Stomach smooth muscle (tissue), 2 donors: ENCODE measurements around the gene RAB11B.
A peak's percentile ranks its signal among the peaks of the same experiment; 100 is the strongest.
"Not testable (repeated sequence)": the region's sequence is repeated elsewhere in the genome, so short reads cannot be mapped to it uniquely, and the experiment has no call there.

Experiments
- H3K27ac ChIP-seq: one replicate; pipeline ENCODE4 v1.7.0; 2013; ENCODE audit warnings: mild to moderate bottlenecking, low read length, inconsistent platforms
- H3K27me3 ChIP-seq, 2 donors: one replicate each; pipeline ENCODE4 v1.7.0; 2013; ENCODE audit warnings: low read length in 2 of 2; ENCODE audit not compliant: insufficient read depth in 2 of 2, control insufficient read depth in 1 of 2
- H3K36me3 ChIP-seq, 2 donors: one replicate each; pipeline ENCODE4 v1.7.0; 2013; ENCODE audit warnings: low read length in 2 of 2; ENCODE audit not compliant: control insufficient read depth in 2 of 2, insufficient read depth in 2 of 2
- H3K4me1 ChIP-seq: one replicate; pipeline ENCODE4 v1.7.0; 2013; ENCODE audit warnings: low read length; ENCODE audit not compliant: control insufficient read depth, insufficient read depth
- H3K4me3 ChIP-seq, 2 donors: one replicate each; pipeline ENCODE4 v1.7.0; 2013; ENCODE audit warnings: low read length in 2 of 2
- H3K9ac ChIP-seq, 2 donors: one replicate each; pipeline ENCODE4 v1.7.0; 2013; ENCODE audit warnings: low read length in 2 of 2, mild to moderate bottlenecking in 1 of 2
- H3K9me3 ChIP-seq, 2 donors: one replicate each; pipeline ENCODE4 v1.7.0; 2013; ENCODE audit warnings: low read length in 2 of 2; ENCODE audit not compliant: control insufficient read depth in 2 of 2
- donor health status: healthy.
- donor health status: Pancreatic carcinoma.

The RAB11B gene

DNA sequence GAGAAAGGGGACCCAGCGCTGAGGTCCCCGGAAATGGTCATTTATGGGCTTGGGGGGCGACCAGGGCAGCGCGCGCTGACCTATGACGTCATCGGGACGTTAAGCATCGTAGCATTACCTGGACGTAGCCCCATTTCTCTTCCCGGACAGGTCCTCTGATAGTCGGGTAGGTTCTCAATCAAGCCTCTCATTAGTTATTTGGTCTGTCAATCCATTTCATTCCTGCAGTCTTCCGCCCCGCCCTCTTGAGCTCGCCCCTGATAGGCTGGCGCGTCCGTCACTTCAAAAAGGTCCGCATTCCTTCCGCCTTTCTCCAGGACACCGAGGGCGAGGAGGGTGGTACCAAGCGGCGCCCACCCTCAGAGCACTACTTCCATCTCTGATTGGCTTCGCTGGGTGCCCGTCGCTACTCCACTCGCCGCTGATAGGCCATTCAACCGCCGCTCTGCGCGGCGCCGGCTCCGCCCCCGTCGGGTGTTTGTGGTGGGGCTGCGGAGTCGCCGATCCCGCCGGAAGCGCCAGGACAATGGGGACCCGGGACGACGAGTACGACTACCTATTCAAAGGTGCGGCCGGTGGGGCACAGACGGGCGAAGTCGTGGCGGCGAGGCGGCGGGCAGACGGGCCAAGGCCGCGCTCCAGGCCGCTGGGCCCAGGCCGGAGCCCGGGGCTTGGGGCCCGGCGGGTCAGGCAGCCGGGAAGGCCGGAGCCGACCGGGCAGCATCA lies at the start of gene RAB11B:
TSS of gene RAB11B (plus strand) at position 470 of the 726 bp plus-strand sequence. CDS start at position 527, 57 bp downstream.
- H3K9ac ChIP-seq, result peak within 1 kb of the TSS; percentile 91 to 98
- H3K4me1 ChIP-seq, result peaks cover 38% of the 10 kb centered on the region
- peak within 1 kb of the TSS; percentile 99 for H3K27ac ChIP-seq

DNA sequence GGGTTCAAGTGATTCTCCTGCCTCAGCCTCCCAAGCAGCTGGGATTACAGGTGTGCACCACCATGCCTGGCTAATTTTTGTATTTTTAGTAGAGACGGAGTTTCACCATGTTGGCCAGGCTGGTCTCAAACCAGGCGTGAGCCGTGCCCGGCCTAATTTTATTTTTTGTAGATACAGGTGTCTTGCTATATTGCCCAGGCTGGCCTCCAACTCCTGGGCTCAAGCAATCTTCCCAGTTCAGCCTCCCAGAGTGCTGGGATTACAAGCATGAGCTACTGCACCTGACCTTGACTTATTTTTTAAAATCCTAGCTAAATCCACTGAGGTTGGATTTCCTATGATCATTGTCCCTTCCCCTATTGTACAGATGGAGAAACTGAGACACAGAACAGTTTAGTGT lies 48.7 kb upstream of the RAB11B start:
- H3K4me1 ChIP-seq, result not testable (repeated sequence)
- peaks cover 25 to 30% of the 10 kb centered on the region in 2 donors for H3K27me3 ChIP-seq

More for the DNA sequence above, at the start of gene RAB11B:
- Histone ChIP-seq H3K9me3 (no peaks in the 10 kb centered on the region), H3K27me3 (no peaks in the 10 kb centered on the region), H3K4me3 (peak within 1 kb of the TSS; percentile 69 to 88), H3K36me3 (no peaks in the 10 kb centered on the region)

DNA sequence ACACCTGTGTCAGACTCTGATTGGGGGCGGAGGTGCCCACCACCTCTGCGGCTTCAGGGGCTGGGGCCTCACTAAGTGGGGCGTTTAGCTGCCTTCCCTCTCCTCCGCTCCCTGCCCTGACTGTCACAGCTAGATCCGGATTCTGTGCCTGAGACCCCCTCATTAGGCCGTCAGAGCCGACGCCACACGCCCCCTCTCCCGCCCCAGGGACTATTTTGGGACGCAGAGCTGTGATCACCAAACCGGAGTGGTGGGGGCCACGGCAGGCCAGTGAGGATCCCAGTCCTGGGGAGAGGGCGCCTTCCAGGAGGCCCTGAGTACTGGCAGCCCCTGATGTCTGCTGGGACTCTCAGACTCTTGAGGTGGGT lies 47.9 kb upstream of the RAB11B start:
- Histone ChIP-seq H3K27ac (no peak overlapping the region), H3K27me3 (peaks cover 22 to 30% of the 10 kb centered on the region in 2 donors), H3K9ac (peak overlapping the region in 1 of 2 donors; percentile 21), H3K9me3 (no peaks in the 10 kb centered on the region), H3K4me1 (peaks cover 6% of the 10 kb centered on the region), H3K4me3 (peak overlapping the region in 1 of 2 donors; percentile 22), H3K36me3 (no peaks in the 10 kb centered on the region)

More for the DNA sequence above, 48.7 kb upstream of the RAB11B start:
- H3K9me3 ChIP-seq, H3K27ac ChIP-seq, H3K4me3 ChIP-seq, H3K9ac ChIP-seq, H3K36me3 ChIP-seq: not testable (repeated sequence)

DNA sequence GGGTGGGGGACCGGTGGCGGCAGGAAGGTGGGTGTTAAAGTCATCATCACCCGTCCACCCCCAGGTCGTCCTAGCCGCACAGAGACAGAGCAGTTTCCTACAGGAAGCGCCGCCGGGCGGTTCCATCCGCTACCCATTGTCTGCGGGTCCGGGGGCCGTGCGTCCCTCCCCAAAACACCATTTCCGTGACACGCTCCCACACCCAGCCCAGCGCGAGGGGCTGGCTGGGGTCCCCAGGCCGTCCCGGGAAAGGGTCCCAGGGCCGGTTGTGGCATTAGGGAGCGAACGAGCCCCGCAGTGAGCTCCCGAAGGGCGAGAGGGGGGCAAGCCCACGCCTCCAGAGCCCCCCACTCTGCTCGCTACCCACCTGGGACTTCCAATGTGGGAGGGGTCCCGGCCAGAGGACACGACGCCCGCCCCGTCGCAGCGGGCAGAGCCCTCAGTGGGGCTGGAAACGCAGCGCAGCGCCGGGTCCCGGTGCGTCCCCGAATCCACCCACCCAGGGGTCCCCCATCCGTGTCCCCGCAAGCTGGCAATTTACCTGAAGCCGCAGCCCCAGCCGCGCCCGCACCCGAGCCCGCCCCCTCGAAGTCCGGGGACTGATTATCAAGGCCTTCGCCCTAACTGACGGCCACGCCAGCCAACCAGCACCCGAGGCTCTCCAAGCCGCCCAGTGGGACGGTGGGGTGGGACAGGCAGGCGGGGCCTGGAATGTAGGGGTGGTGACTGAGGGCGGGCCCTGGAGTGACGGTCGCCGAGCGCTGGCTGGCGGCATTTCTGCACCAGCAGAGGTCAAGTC lies 47.3 kb upstream of the RAB11B start, which contains the start of gene KANK3:
TSS of gene KANK3 (minus strand) at position 579 of the 799 bp plus-strand sequence. CDS start 5,434 bp downstream, outside the sequence.
- H3K27ac ChIP-seq, result peak within 1 kb of the TSS; percentile 31
- peak within 1 kb of the TSS in 1 of 2 donors; percentile 58 for H3K4me3 ChIP-seq
- no peaks in the 10 kb centered on the region for H3K9me3 ChIP-seq
- peaks cover 19 to 26% of the 10 kb centered on the region in 2 donors for H3K27me3 ChIP-seq
- peaks cover 6% of the 10 kb centered on the region for H3K4me1 ChIP-seq
- H3K9ac ChIP-seq, result peak within 1 kb of the TSS in 1 of 2 donors; percentile 21
- no peaks in the 10 kb centered on the region for H3K36me3 ChIP-seq

DNA sequence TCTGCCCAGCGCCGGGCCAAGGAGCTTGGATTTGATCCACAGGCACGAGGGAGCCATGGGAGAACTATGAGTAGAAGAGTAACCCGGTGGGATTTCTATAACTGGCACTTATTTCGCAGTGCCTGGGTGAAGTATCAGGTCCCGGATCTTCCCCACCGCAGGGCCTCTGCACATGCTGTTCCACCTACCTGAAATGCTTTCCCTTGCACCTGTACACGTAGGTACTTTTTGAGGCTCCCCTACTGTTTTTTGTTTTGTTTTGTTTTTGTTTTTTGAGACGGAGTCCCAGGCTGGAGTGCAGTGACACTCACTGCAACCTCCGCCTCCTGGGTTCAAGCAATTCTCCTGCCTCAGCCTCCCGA lies 46.7 kb upstream of the RAB11B start:
- no peak overlapping the region for H3K9ac ChIP-seq
- peaks cover 6% of the 10 kb centered on the region for H3K4me1 ChIP-seq
- H3K9me3 ChIP-seq, result no peaks in the 10 kb centered on the region
- no peaks in the 10 kb centered on the region for H3K36me3 ChIP-seq
- peaks cover 16 to 26% of the 10 kb centered on the region in 2 donors for H3K27me3 ChIP-seq
- peak overlapping the region in 1 of 2 donors; percentile 58 for H3K4me3 ChIP-seq
- H3K27ac ChIP-seq, result no peak overlapping the region

DNA sequence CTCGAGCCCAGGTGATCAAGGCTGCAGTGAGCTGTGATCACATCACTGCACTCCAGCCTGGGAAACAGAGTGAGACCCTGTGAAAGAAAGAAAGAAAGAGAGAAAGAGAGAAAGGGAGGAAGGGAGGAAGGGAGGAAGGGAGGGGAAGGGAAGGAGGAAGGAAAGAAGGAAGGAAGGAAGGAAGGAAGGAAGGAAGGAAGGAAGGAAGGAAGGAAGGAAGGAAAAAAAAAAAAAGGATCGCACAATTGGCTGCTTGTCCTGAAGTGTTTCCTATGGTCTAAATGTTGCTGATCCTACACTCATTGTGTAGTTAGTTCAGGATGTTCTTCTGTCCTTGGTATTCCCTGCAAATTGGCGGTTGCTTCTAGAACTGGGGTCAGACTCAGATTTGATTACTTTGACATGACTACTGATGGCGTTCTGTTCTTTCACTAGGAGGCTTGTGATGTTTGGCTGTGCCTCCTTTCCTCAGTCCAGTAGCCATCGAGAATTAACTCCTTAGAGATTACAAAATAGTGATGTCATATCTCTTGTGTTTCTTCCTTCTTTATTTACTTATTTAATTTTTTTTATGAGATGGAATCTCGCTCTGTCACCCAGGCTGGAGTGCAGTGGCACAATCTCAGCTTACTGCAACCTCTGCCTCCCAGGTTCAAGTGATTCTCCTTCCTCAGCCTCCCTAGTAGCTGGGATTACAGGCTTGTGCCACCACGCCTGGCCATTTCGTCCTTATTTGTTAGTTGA lies 40.4 kb upstream of the RAB11B start:
- H3K27ac ChIP-seq, H3K36me3 ChIP-seq, H3K4me1 ChIP-seq: not testable (repeated sequence)

DNA sequence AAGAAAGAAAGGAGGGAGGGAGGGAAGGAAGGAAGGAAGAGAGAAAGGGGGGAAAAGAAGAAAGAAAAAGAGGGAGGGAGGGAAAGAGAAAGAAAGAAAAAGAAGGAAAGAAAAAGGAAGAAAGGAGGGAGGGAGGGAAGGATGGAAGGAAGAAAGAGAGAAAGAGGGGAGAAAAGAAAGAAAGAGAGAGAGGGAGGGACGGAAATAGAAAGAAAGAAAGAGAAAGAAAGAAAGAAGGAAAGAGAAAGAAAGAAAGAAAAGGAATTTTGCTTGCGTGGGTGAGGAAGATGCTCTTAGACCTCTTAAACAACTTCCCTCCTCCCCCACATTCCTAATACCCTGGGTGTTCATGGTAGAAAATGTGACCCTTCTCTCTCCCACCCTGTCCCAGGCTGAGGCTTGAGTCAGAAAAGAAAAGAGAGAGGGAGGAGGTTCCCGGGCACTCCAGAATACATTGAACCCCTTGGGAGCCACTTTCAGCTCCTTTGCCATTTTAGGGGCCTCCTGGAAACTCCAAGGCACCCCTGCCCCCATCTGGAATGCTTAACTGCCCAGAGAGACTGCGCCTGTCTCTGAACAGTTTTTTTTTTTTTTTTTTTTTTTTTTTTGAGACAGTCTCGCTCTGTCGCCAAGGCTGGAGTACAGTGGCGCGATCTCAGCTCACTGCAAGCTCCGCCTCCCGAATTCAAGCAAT lies 37.9 kb upstream of the RAB11B start:
- peaks cover 7% of the 10 kb centered on the region for H3K4me1 ChIP-seq
- no peak overlapping the region for H3K9ac ChIP-seq
- no peaks in the 10 kb centered on the region for H3K36me3 ChIP-seq
- no peak overlapping the region for H3K27ac ChIP-seq
- H3K27me3 ChIP-seq, result peaks cover 0 to 3% of the 10 kb centered on the region in 2 donors
- H3K9me3 ChIP-seq, result no peaks in the 10 kb centered on the region
- peak overlapping the region in 1 of 2 donors; percentile 44 for H3K4me3 ChIP-seq

More for the DNA sequence above, 40.4 kb upstream of the RAB11B start:
- H3K9ac ChIP-seq, H3K9me3 ChIP-seq, H3K4me3 ChIP-seq, H3K27me3 ChIP-seq: not testable (repeated sequence)

DNA sequence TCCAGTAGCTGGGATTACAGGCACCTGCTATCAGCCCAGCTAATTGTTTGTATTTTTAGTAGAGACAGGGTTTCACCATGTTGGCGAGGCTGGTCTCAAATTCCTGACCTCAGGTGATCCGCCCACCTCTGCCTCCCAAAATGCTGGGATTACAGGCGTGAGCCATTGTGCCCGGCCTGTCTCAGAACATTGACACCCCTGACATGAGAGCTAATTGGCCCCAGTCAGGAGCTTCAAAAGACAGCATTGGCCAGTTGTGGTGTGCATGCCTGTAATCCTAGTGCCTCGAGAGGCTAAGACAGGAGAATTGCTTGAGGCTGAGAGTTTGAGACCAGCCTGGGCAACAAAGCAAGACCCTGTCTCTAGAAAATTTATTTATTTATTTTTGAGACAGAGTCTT lies 37.3 kb upstream of the RAB11B start:
- H3K27ac ChIP-seq, H3K36me3 ChIP-seq, H3K9me3 ChIP-seq, H3K4me1 ChIP-seq, H3K9ac ChIP-seq, H3K27me3 ChIP-seq: not testable (repeated sequence)
- H3K4me3 ChIP-seq, result peak overlapping the region in 1 of 2 donors; percentile 44

DNA sequence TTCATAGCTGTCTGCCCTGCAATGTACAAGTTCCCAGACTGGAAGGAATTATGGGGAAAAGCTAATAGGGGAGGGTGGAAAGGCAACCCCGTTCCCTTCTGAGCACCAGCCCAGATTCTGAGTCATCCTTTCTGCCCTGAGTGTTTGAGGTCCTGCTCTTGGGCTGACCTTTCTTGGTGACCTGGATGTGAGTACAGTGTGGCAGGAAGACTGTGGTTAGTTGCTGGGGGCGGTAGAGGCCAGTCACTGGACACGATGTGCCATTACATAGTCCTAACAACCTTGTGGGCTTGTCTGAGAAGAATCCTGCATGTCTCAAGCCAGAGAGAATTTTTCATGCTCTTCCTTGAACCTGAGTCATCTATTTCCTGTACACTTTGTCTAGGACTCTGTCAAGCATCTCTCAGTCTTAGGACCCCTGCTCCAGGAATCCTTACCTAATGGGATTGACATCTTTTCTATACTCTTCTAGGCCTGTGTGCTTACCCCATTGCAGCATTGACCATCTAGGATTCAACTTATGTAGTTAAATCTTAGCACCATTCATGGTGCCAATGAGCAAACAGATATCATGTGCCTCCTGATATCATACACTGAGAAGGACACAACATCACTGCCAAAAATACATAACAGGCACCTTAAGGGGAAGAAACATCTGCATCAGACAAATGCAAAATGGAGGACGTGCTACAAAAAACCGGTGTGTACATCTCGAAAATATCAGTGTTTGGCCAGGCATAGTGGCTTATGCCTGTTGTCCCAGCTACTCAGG lies 34.3 kb upstream of the RAB11B start:
- H3K27ac ChIP-seq, result no peak overlapping the region

More for the DNA sequence above, 34.3 kb upstream of the RAB11B start:
- H3K4me1 ChIP-seq, result peaks cover 7% of the 10 kb centered on the region
- no peak overlapping the region for H3K4me3 ChIP-seq
- no peaks in the 10 kb centered on the region for H3K9me3 ChIP-seq
- no peak overlapping the region for H3K9ac ChIP-seq
- no peaks in the 10 kb centered on the region for H3K36me3 ChIP-seq
- H3K27me3 ChIP-seq, result peaks cover 0 to 3% of the 10 kb centered on the region in 2 donors
